Measurements from ENCODE around the gene LDB2. TPM values are rescaled to one million over a fixed set of nuclear protein-coding genes. Genes with fewer than 3 reads are reported as not detected.

Gene LDB2
- total RNA-seq, 1 experiment from 2014 or later, result not detected

DNA sequence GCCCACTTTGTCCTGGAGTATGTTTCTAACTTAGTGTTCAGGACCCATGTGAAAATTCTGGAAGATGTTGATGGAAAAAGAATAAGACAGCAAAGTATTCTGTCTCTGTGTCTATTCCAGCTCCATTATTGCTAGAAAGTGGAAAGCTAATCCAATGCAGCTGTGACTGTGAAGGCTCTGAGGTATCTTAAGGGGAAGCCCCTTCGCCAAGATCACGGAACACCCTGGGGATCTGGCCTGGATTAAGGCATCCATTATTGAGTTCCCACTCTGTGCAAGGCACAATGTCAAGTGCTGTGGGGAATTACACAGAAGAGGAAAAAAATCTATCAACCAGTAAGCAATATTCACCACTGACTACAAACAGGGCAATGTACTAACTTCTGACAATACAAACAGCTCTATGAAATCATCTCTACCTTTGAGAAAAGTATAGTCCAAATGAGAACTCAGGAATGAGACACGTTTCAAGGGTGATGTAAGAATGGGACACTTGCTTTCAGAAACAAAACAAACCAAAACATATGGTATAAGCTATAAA lies 222.1 kb downstream of the LDB2 start:
- no peaks in the 10 kb centered on the region for H3K9me2 ChIP-seq (ENCODE audit: insufficient read depth)
- H3K27ac ChIP-seq, result no peak overlapping the region
- H3K79me2 ChIP-seq (ENCODE audit: low read depth), result no peaks in the 10 kb centered on the region
- no peaks in the 10 kb centered on the region for H3F3A ChIP-seq (ENCODE audit: insufficient read depth, low read depth)
- intact Hi-C loops (cut with micrococcal nuclease; ENCODE audit: unreplicated experiment), result no loop called here
- H3K36me3 ChIP-seq (ENCODE audit: low read depth), result no peaks in the 10 kb centered on the region
- no peaks in the 10 kb centered on the region for H3K4me1 ChIP-seq (replicated peaks; ENCODE audit: insufficient read depth)
- no peak for TF ChIP-seq CTCF (conservative IDR thresholded peaks at IDR 0.05)
- TF ChIP-seq EZH2 (IDR thresholded peaks at IDR 0.05; ENCODE audit: low read depth), result no peak
- no peaks in the 10 kb centered on the region; the same call in 1 of the 2 replicates for H3K27me3 ChIP-seq (ENCODE audit: insufficient read depth, low read depth)
- H4K20me1 ChIP-seq (ENCODE audit: insufficient read depth), result no peaks in the 10 kb centered on the region
- H3K9me3 ChIP-seq (ENCODE audit: insufficient read depth, low read depth), result no peaks in the 10 kb centered on the region
- no peak overlapping the region for H2AFZ ChIP-seq
- H3K4me3 ChIP-seq, result no peak overlapping the region
- ChIA-PET POLR2A (ENCODE audit: unreplicated experiment) (no interaction called here), CTCF (no interaction called here)
- no peak overlapping the region for H3K4me2 ChIP-seq
- BruUV-seq (replicated peaks), result no TSS peak
- DNase-seq, result no peak

GRCh38 chr4:16674082-16674481 lies 224.4 kb downstream of the LDB2 start:
- no peaks in the 10 kb centered on the region for H3K9me3 ChIP-seq (ENCODE audit: insufficient read depth, low read depth)
- no peaks in the 10 kb centered on the region for H3F3A ChIP-seq (ENCODE audit: insufficient read depth, low read depth)
- H3K4me2 ChIP-seq, result no peak overlapping the region
- no peak for DNase-seq
- H3K4me3 ChIP-seq, result no peak overlapping the region
- H2AFZ ChIP-seq, result no peak overlapping the region
- BruUV-seq (replicated peaks), result no TSS peak
- ChIA-PET CTCF (no interaction called here), POLR2A (ENCODE audit: unreplicated experiment) (no interaction called here)
- TF ChIP-seq EZH2 (IDR thresholded peaks at IDR 0.05; ENCODE audit: low read depth), result no peak
- no peak for TF ChIP-seq CTCF (conservative IDR thresholded peaks at IDR 0.05)
- no peaks in the 10 kb centered on the region for H3K9me2 ChIP-seq (ENCODE audit: insufficient read depth)
- intact Hi-C loops (cut with micrococcal nuclease; ENCODE audit: unreplicated experiment), result no loop called here
- no peak overlapping the region for H3K27ac ChIP-seq
- H3K79me2 ChIP-seq (ENCODE audit: low read depth), result no peaks in the 10 kb centered on the region
- H3K27me3 ChIP-seq (ENCODE audit: insufficient read depth, low read depth), result no peaks in the 10 kb centered on the region; the same call in 1 of the 2 replicates
- H3K36me3 ChIP-seq (ENCODE audit: low read depth), result no peaks in the 10 kb centered on the region
- no peaks in the 10 kb centered on the region for H3K4me1 ChIP-seq (replicated peaks; ENCODE audit: insufficient read depth)
- H4K20me1 ChIP-seq (ENCODE audit: insufficient read depth), result no peaks in the 10 kb centered on the region

DNA sequence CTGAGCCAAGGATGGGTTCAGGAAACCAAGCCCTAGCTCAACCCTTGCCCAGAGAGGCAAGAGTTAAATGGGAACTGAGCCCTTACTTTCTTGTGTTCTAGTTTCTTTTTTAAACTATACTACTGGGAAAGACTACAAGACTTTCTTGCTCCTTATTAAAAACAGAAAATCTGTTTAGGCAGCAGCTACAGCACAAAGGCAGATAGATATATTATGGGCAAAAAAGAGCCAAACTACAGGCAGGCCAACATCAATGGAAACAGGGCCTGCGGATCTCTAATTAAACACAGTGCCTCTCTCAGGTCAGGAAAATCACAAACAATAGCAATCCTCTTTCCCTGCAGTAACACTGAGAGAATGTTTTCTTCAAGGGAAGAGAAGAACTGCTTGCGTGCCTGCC lies 226.0 kb downstream of the LDB2 start:
- Histone ChIP-seq H3K27me3 (ENCODE audit: insufficient read depth, low read depth) (no peaks in the 10 kb centered on the region; the same call in 1 of the 2 replicates), H3K9me2 (ENCODE audit: insufficient read depth) (no peaks in the 10 kb centered on the region), H3K4me3 (no peak overlapping the region), H3K27ac (no peak overlapping the region), H3K36me3 (ENCODE audit: low read depth) (no peaks in the 10 kb centered on the region), H3K4me1 (replicated peaks; ENCODE audit: insufficient read depth) (no peaks in the 10 kb centered on the region), H3K4me2 (no peak overlapping the region), H3K9me3 (ENCODE audit: insufficient read depth, low read depth) (no peaks in the 10 kb centered on the region), H2AFZ (no peak overlapping the region), H3F3A (ENCODE audit: insufficient read depth, low read depth) (no peaks in the 10 kb centered on the region), H4K20me1 (ENCODE audit: insufficient read depth) (no peaks in the 10 kb centered on the region), H3K79me2 (ENCODE audit: low read depth) (no peaks in the 10 kb centered on the region)
- no peak for DNase-seq
- ChIA-PET POLR2A (ENCODE audit: unreplicated experiment) (no interaction called here), CTCF (no interaction called here)
- no peak for TF ChIP-seq EZH2 (IDR thresholded peaks at IDR 0.05; ENCODE audit: low read depth)
- TF ChIP-seq CTCF (conservative IDR thresholded peaks at IDR 0.05), result no peak
- intact Hi-C loops (cut with micrococcal nuclease; ENCODE audit: unreplicated experiment), result no loop called here
- BruUV-seq (replicated peaks), result no TSS peak
